DND-41 (cell line): ENCODE results near the gene FNBP1.

Experiments used
- EZH2 ChIP-seq: IDR thresholded peaks from 3 replicates; pipeline ENCODE4 v1.6.1; 2012; ENCODE audit warnings: borderline replicate concordance, low read depth, mild to moderate bottlenecking, moderate library complexity, low read length, inconsistent platforms; ENCODE audit not compliant: severe bottlenecking
- TF ChIP-seq, protein P1 (sequence below): IDR thresholded peaks from 2 replicates; pipeline ENCODE4 v1.5.1; 2012; ENCODE audit warnings: borderline replicate concordance, low read length, moderate library complexity, mild to moderate bottlenecking; ENCODE audit not compliant: poor library complexity, severe bottlenecking; ENCODE audit errors: extremely low read depth

DNA sequence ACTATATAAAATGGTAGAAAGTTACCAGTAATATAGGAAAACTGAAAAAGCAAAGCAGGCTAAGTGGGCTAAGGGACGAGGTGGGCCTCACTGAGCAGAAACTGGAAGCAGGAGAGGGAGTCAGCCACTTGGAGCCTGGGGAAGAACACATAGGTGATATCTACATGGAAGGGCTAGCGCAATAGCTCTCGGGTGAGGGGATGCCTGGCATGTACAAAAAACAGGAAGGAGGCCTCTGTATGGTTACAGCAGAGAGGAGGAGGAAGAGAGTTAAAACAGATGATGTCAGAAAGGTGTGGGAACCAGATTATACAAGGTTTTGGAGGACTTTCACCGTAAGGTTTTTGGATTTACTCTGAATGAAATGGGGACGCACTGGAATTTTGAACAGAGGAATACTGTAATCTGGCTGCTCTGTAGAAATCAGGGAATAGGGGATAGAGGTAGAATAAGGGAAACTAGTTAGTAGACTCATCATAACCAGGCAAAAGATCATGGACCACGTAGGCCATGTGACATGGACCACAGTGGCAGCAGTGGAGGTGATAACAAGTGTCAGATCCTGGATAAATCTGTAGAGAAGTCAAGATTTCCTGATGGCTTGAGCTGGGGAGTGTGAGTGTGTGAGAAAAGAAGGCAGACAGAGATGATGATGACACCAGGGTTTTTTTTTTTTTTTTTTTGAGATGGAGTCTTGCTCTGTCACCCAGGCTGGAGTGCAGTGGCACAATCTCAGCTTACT, 52.5 kb downstream of the FNBP1 start:
- no peak for TF ChIP-seq EZH2
- TF ChIP-seq, protein P1, sequence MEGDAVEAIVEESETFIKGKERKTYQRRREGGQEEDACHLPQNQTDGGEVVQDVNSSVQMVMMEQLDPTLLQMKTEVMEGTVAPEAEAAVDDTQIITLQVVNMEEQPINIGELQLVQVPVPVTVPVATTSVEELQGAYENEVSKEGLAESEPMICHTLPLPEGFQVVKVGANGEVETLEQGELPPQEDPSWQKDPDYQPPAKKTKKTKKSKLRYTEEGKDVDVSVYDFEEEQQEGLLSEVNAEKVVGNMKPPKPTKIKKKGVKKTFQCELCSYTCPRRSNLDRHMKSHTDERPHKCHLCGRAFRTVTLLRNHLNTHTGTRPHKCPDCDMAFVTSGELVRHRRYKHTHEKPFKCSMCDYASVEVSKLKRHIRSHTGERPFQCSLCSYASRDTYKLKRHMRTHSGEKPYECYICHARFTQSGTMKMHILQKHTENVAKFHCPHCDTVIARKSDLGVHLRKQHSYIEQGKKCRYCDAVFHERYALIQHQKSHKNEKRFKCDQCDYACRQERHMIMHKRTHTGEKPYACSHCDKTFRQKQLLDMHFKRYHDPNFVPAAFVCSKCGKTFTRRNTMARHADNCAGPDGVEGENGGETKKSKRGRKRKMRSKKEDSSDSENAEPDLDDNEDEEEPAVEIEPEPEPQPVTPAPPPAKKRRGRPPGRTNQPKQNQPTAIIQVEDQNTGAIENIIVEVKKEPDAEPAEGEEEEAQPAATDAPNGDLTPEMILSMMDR: no peak
